Measurements from ENCODE around the gene PRL.

DNA sequence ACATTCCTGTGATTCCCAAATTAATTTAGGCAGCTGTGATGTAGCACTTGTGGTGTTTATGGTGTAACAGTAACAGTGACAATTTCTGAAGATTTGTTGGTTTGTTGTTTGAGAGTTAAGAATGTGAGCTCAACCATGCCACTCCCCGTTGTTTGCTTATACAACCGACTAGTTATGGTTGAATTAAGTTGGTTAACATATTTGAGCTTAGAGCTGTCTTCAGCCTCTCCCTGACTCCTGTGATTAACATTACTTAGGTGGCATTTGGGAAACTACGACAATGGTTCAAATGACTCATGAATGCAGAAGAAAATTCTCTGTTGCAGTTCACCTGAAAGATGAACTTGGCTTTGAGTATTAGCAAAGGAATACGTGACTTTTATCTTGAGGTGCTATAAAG, 35.9 kb upstream of the PRL start:
- TF ChIP-seq CTCF (conservative IDR thresholded peaks at IDR 0.05): no peak
- TF ChIP-seq ZFX (IDR thresholded peaks at IDR 0.05): no peak

All from C4-2B (cell line).